GM18909 (cell line): ENCODE data around the gene FGFR3.

Experiments used
- ATAC-seq: cut with Tn5 transposase; IDR thresholded peaks from one replicate; pipeline ENCODE4 v1.9.1; 2021; ENCODE audit warnings: mild to moderate bottlenecking; ENCODE audit not compliant: unreplicated experiment, poor library complexity

Gene FGFR3

GRCh38 chr4:1813231-1813630, 20.1 kb downstream of the FGFR3 start:
- no peak for ATAC-seq

GRCh38 chr4:1813915-1814314, 20.8 kb downstream of the FGFR3 start:
- ATAC-seq, result no peak

- ATAC-seq, result no peak
Measured at GRCh38 chr4:1814453-1814852, 21.4 kb downstream of the FGFR3 start.

GRCh38 chr4:1815096-1815996, 22.3 kb downstream of the FGFR3 start:
- no peak for ATAC-seq

- no peak for ATAC-seq
Measured at GRCh38 chr4:1815997-1816860, 23.1 kb downstream of the FGFR3 start.

GRCh38 chr4:1819284-1819683, 26.2 kb downstream of the FGFR3 start:
- no peak for ATAC-seq

- ATAC-seq, result no peak
Measured at GRCh38 chr4:1819816-1820215, 26.7 kb downstream of the FGFR3 start.

- ATAC-seq, result no peak
Measured at GRCh38 chr4:1821679-1822567, 28.8 kb downstream of the FGFR3 start.

- ATAC-seq, result no peak
Measured at GRCh38 chr4:1822568-1823544, 29.8 kb downstream of the FGFR3 start.

- no peak for ATAC-seq
Measured at GRCh38 chr4:1823545-1823932, 30.4 kb downstream of the FGFR3 start.

GRCh38 chr4:1824746-1825145, 31.7 kb downstream of the FGFR3 start:
- ATAC-seq, result no peak

GRCh38 chr4:1825326-1825725, 32.2 kb downstream of the FGFR3 start:
- no peak for ATAC-seq

- no peak for ATAC-seq
Measured at GRCh38 chr4:1826531-1827350, 33.6 kb downstream of the FGFR3 start.

GRCh38 chr4:1830234-1830633, 37.1 kb downstream of the FGFR3 start:
- no peak for ATAC-seq

- no peak for ATAC-seq
Measured at GRCh38 chr4:1830642-1831228, 37.6 kb downstream of the FGFR3 start.

- no peak for ATAC-seq
Measured at GRCh38 chr4:1831331-1831730, 38.2 kb downstream of the FGFR3 start.

- ATAC-seq, result no peak
Measured at GRCh38 chr4:1832690-1833089, 39.6 kb downstream of the FGFR3 start.
